Inflammatory macrophage (primary cell): ENCODE results near the gene USP21.
"Not testable (repeated sequence)": the region's sequence is repeated elsewhere in the genome, so short reads cannot be mapped to it uniquely, and the experiment has no call there.

ENCODE experiments used
- DNase-seq, 2 donors: peaks; one replicate each; pipeline ENCODE4 v3.0.0-alpha.2; 2020 to 2022
- total RNA-seq, 18 experiments: gene quantifications; one replicate each; lab custom pipeline; 2026; ENCODE audit warnings: mixed read lengths in 6 of 18, inconsistent platforms in 2 of 18; lab: John Stamatoyannopoulos, UW

Gene USP21
- total RNA-seq: 1.5 to 9.2 (median 3.5) reads per million in 18 experiments

- DNase-seq: peak; percentile 86 to 92
Observed at GRCh38 chr1:161159087-161159912, at the start of gene USP21. Gene USP21 (plus strand): TSS chr1:161159500. CDS start chr1:161160641, 1,141 bp downstream.

- DNase-seq: peak; percentile 23 to 46
Observed at GRCh38 chr1:161111117-161111516, 48.2 kb upstream of the USP21 start.

GRCh38 chr1:161111527-161111926 lies 47.8 kb upstream of the USP21 start:
- DNase-seq: peak in 1 of 2 donors; percentile 40

- no peak for DNase-seq
Observed at GRCh38 chr1:161113915-161114314, 45.4 kb upstream of the USP21 start.

GRCh38 chr1:161114556-161114955 lies 44.7 kb upstream of the USP21 start:
- DNase-seq: no peak

- no peak for DNase-seq
Observed at GRCh38 chr1:161115132-161115711, 44.1 kb upstream of the USP21 start.

- not testable (repeated sequence) for DNase-seq
Observed at GRCh38 chr1:161115961-161116360, 43.3 kb upstream of the USP21 start.

- DNase-seq: peak; percentile 79 to 90
Observed at GRCh38 chr1:161117759-161118581, 41.3 kb upstream of the USP21 start, which contains the start of the genes NIT1 and PFDN2. Gene NIT1 (plus strand): TSS chr1:161118105. CDS start chr1:161118177, 72 bp downstream. Gene PFDN2 (minus strand): TSS chr1:161118037. CDS start chr1:161118026, 11 bp downstream.

- DNase-seq: peak; percentile 59 to 65
Observed at GRCh38 chr1:161119092-161119903, 40.0 kb upstream of the USP21 start.

GRCh38 chr1:161121042-161121650 lies 38.2 kb upstream of the USP21 start:
- peak; percentile 34 to 42 for DNase-seq

- DNase-seq: peak; percentile 62 to 81
Observed at GRCh38 chr1:161121834-161122233, 37.5 kb upstream of the USP21 start.

GRCh38 chr1:161122967-161123366 lies 36.3 kb upstream of the USP21 start:
- no peak for DNase-seq

- peak; percentile 15 to 26 for DNase-seq
Observed at GRCh38 chr1:161127649-161128048, 31.7 kb upstream of the USP21 start.

- no peak for DNase-seq
Observed at GRCh38 chr1:161128591-161129420, 30.5 kb upstream of the USP21 start.

GRCh38 chr1:161130266-161130665 lies 29.0 kb upstream of the USP21 start:
- DNase-seq: no peak

GRCh38 chr1:161131523-161132409 lies 27.5 kb upstream of the USP21 start:
- DNase-seq: no peak

- peak; percentile 96 for DNase-seq
Observed at GRCh38 chr1:161132410-161133219, 26.7 kb upstream of the USP21 start, which contains the start of gene DEDD. Gene DEDD (minus strand): TSS chr1:161132667. CDS start chr1:161124462, 8,205 bp downstream.

GRCh38 chr1:161133220-161133740 lies 26.0 kb upstream of the USP21 start:
- no peak for DNase-seq
